T-cell (primary cell): Measurements from ENCODE around the gene NADK2. TPM values are rescaled to one million over a fixed set of nuclear protein-coding genes. Genes with fewer than 3 reads are reported as not detected.

Source experiments
- ATAC-seq, 4 experiments: fragments of 200-7000 bp in 3 of 4; fragments of 150-1000 bp in 1 of 4; cut with Tn5 transposase; replicated peaks in 1 of 4; 1 replicate in 3 of 4; 2 replicates in 1 of 4; pipeline ENCODE4 v1.10.0; 2021; ENCODE audit warnings: moderate library complexity in 3 of 4, mild to moderate bottlenecking in 2 of 4, moderate number of reproducible peaks in 1 of 4
- CTCF ChIA-PET, 2 donors: fragments of 300-600 bp; sonication (Branson Sonifier 250); formaldehyde crosslinking; loops; one replicate each; lab custom pipeline; 2022; ENCODE audit warnings: antibody characterized with exemption in 2 of 2; lab: Charles Lee
- POLR2A ChIA-PET, 2 donors: fragments of 300-600 bp; sonication (Branson Sonifier 250); formaldehyde crosslinking; loops; one replicate each; lab custom pipeline; 2022; ENCODE audit warnings: antibody characterized with exemption in 2 of 2; lab: Charles Lee
- DNase-seq, 35 experiments: peaks; one replicate each; pipeline versions ENCODE4 v3.0.0 to v3.0.0-alpha.2; 2013 to 2023
- H3K27ac ChIP-seq: one replicate; pipeline ENCODE4 v1.5.1; 2013; ENCODE audit warnings: low read length
- H3K27me3 ChIP-seq, 2 experiments: replicated peaks in 1 of 2; 1 replicate in 1 of 2; 2 replicates in 1 of 2; pipeline versions ENCODE4 v1.6.1 to v1.7.0; 2013; ENCODE audit warnings: low read length in 1 of 2, mixed read lengths in 1 of 2; ENCODE audit not compliant: control insufficient read depth in 2 of 2, insufficient read depth in 2 of 2; ENCODE audit errors: extremely low read depth in 1 of 2
- H3K36me3 ChIP-seq, 2 donors: 1 replicate in 1 of 2; 2 replicates in 1 of 2; pipeline versions ENCODE4 v1.6.1 to v1.7.0; 2013; ENCODE audit warnings: low read length in 1 of 2; ENCODE audit not compliant: control insufficient read depth in 2 of 2, insufficient read depth in 1 of 2; ENCODE audit errors: extremely low read depth in 1 of 2
- H3K4me1 ChIP-seq, 2 experiments: 1 replicate in 1 of 2; 2 replicates in 1 of 2; pipeline versions ENCODE4 v1.6.1 to v1.7.0; 2013; ENCODE audit warnings: low read length in 2 of 2, mixed read lengths in 1 of 2; ENCODE audit not compliant: insufficient read depth in 2 of 2, control insufficient read depth in 1 of 2; ENCODE audit errors: extremely low read depth in 1 of 2
- H3K4me3 ChIP-seq, 2 donors: 1 replicate in 1 of 2; 2 replicates in 1 of 2; pipeline versions ENCODE4 v1.5.1 to v1.7.0; 2013; ENCODE audit warnings: mild to moderate bottlenecking in 2 of 2, low read length in 1 of 2, moderate library complexity in 1 of 2; ENCODE audit not compliant: control insufficient read depth in 1 of 2; ENCODE audit errors: extremely low read depth in 1 of 2
- H3K9me3 ChIP-seq: 2 replicates; pipeline ENCODE4 v1.7.0; 2013
- H3K27ac Mint-ChIP-seq, 2 donors: one replicate each; pipeline ENCODE4 v1.8.0; 2020 to 2021; ENCODE audit warnings: mild to moderate bottlenecking in 2 of 2, mixed read lengths in 2 of 2
- H3K27me3 Mint-ChIP-seq, 2 donors: one replicate each; pipeline ENCODE4 v1.8.0; 2021 to 2022; ENCODE audit warnings: mixed read lengths in 2 of 2
- H3K36me3 Mint-ChIP-seq: one replicate; pipeline ENCODE4 v1.8.0; 2021; ENCODE audit warnings: mixed read lengths
- H3K4me1 Mint-ChIP-seq, 3 donors: one replicate each; pipeline ENCODE4 v1.8.0; 2020 to 2022; ENCODE audit warnings: mixed read lengths in 3 of 3, mild to moderate bottlenecking in 1 of 3
- H3K4me3 Mint-ChIP-seq, 3 donors: one replicate each; pipeline ENCODE4 v1.8.0; 2020 to 2022; ENCODE audit warnings: mild to moderate bottlenecking in 3 of 3, mixed read lengths in 3 of 3, moderate library complexity in 3 of 3
- H3K9me3 Mint-ChIP-seq, 3 donors: one replicate each; pipeline ENCODE4 v1.8.0; 2020 to 2022; ENCODE audit warnings: mixed read lengths in 3 of 3
- WGBS: methylation state at CpG from one replicate; pipeline ENCODE4 v1.1.5; 2013; ENCODE audit warnings: missing lambda C conversion rate; ENCODE audit not compliant: insufficient coverage; 5-methylcytosine and 5-hydroxymethylcytosine counted together
- total RNA-seq, 35 experiments: library from RNA in 6 of 35; stranded (reverse) in 6 of 35; fragments of 120-200 nt in 1 of 35; gene quantifications; one replicate each; pipeline versions ENCODE4 v1.2.1 to v1.2.4 and lab custom pipeline; 2013 to 2026

NADK2 gene
- total RNA-seq, 5 donors from 2014 or later (not counting 1 experiment from before 2014, with no cell fraction given), result 10.3 to 13.9 (median 13.2) TPM

DNA sequence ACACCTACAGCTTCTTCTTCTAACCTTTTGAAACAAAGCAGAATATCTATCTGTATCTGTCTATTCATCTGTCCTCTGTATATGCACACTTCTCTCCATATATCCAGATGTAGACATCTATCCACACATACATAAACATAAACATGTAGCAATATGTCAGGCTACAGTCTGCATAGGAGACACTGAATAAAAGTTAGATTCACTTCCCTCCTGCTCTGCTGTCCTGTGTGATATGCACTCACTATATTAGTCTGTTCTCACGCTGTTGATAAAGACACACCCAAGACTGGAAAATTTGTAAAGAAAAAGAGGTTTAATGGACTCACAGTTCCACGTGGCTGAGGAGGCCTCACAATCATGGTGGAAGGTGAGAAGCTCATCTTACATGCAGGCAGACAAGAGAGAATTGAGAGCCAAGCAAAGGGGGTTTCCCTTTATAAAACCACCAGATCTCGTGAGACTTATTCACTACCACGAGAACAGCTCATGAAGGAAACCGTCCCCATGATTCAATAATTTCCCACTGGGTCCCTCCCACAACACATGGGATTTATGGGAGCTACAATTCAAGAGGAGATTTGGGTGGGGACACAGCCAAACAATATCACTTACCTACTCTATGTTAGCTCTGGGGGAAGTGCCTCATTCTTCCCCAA is 35.9 kb upstream of the NADK2 start:
- DNase-seq (no peak), ATAC-seq (no peak)
- no peak overlapping the region for H3K27ac Mint-ChIP-seq
- no CpG with 5 or more reads among the region's 5 CpGs for WGBS
- no peaks in the 10 kb centered on the region for H3K4me1 Mint-ChIP-seq
- no peak overlapping the region for H3K27ac ChIP-seq
- no peak overlapping the region for H3K4me3 ChIP-seq
- peaks cover 7 to 12% of the 10 kb centered on the region in 2 donors for H3K27me3 Mint-ChIP-seq
- H3K4me1 ChIP-seq, result no peaks in the 10 kb centered on the region
- H3K36me3 ChIP-seq, result no peaks in the 10 kb centered on the region
- ChIA-PET POLR2A (interaction anchor here in 1 of 2 donors (0.6 kb wide), 1 partner anchor 13 kb away, joined by 3 read pairs; no protein-coding TSS in a partner anchor), CTCF (interaction anchor here in 1 of 2 donors (1.8 kb wide), 1 partner anchor 12 kb away, joined by 9 read pairs; no protein-coding TSS in a partner anchor)
- no peaks in the 10 kb centered on the region for H3K9me3 Mint-ChIP-seq
- no peaks in the 10 kb centered on the region for H3K9me3 ChIP-seq
- no peak overlapping the region for H3K4me3 Mint-ChIP-seq
- peaks cover 0 to 2% of the 10 kb centered on the region in 2 experiments for H3K27me3 ChIP-seq
- H3K36me3 Mint-ChIP-seq, result no peaks in the 10 kb centered on the region

GRCh38 chr5:36276864-36277263 is 35.1 kb upstream of the NADK2 start:
- no peaks in the 10 kb centered on the region for H3K4me1 ChIP-seq
- CTCF ChIA-PET, result interaction anchor here in 1 of 2 donors (1.0 kb wide), 1 partner anchor 420 kb away, joined by 3 read pairs; no protein-coding TSS in a partner anchor
- H3K4me3 ChIP-seq, result no peak overlapping the region
- no peak for ATAC-seq
- H3K9me3 ChIP-seq, result no peaks in the 10 kb centered on the region
- peaks cover 7 to 12% of the 10 kb centered on the region in 2 donors for H3K27me3 Mint-ChIP-seq
- no peaks in the 10 kb centered on the region for H3K36me3 Mint-ChIP-seq
- no peak overlapping the region for H3K4me3 Mint-ChIP-seq
- H3K4me1 Mint-ChIP-seq, result no peaks in the 10 kb centered on the region
- H3K27ac Mint-ChIP-seq, result no peak overlapping the region
- DNase-seq, result no peak
- no peak overlapping the region for H3K27ac ChIP-seq
- no peaks in the 10 kb centered on the region for H3K27me3 ChIP-seq
- no peaks in the 10 kb centered on the region for H3K9me3 Mint-ChIP-seq
- H3K36me3 ChIP-seq, result no peaks in the 10 kb centered on the region
- POLR2A ChIA-PET, result interaction anchor here in 1 of 2 donors (0.6 kb wide), 1 partner anchor 820 kb away, joined by 3 read pairs; no protein-coding TSS in a partner anchor

DNA sequence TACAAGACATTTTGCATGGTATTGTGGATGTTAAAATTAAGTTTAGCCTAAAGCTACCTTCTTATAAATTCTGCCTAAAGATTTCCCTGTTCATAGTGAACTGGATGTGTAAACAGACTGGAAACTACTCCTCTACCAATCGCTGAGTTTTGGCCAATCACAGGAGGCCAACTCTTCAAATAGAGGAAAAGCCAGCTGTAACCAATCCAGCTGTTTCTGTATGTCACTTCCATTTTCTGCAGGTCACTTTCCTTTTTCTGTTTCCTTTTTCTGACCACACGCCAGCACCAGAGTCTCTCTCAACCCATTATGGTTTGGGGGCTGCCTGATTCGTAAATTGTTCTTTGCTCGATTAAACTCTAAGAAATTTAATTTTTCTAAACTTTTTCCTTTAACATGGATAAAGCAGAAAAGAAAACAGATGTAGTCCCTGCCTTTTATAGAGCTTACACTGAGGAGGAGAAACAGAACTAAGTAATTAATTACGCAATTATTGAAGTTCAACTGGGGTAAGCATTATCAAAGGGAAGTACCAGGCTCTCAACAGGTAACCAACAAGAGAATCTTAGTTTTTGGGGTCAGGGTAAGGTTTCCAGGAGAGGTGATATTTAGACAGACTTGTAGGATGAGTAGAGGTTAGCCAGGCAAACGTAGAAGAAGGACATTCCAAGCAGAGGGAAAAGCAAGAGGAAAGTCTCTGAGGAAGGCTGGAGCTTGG is 32.2 kb upstream of the NADK2 start:
- no peaks in the 10 kb centered on the region for H3K4me1 ChIP-seq
- no peaks in the 10 kb centered on the region for H3K4me1 Mint-ChIP-seq
- 60% methylated on average over 3 of the region's 6 CpGs for WGBS
- peaks cover 10 to 22% of the 10 kb centered on the region in 2 donors for H3K27me3 Mint-ChIP-seq
- H3K27ac ChIP-seq, result no peak overlapping the region
- ChIA-PET CTCF (no interaction called here), POLR2A (no interaction called here)
- H3K9me3 ChIP-seq, result no peaks in the 10 kb centered on the region
- H3K36me3 ChIP-seq, result no peaks in the 10 kb centered on the region
- H3K27ac Mint-ChIP-seq, result no peak overlapping the region
- H3K36me3 Mint-ChIP-seq, result no peaks in the 10 kb centered on the region
- ATAC-seq, result no peak
- no peaks in the 10 kb centered on the region for H3K27me3 ChIP-seq
- H3K4me3 Mint-ChIP-seq, result no peak overlapping the region
- no peak for DNase-seq
- no peaks in the 10 kb centered on the region for H3K9me3 Mint-ChIP-seq
- no peak overlapping the region for H3K4me3 ChIP-seq

DNA sequence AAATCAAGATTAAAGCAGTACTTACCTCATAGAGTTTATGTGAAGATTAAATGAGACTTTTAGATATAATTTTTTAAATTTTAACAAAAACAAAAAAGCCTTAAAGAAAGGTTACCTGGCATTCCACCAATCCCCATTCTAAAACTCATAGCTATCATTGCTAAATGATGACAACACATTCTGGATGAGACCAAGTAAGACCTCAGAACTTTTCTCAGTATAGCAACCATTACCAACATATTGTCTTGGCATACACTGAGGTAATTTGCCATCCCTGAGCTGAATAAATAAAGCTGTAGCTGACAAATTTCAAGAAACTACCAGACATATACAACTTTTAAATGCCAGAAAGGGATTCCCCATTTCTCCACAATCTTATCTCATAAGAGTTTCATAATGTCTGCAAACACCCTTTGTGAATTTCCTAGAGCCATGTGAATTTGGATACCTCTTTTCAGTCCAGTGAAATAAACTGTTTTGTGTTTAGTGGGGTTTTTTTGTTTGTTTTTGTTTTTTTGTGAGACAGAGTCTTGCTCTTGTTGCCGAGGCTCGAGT is 30.5 kb upstream of the NADK2 start:
- H3K27me3 ChIP-seq, result no peaks in the 10 kb centered on the region
- H3K27me3 Mint-ChIP-seq, result peaks cover 10 to 18% of the 10 kb centered on the region in 2 donors
- H3K9me3 ChIP-seq, result no peaks in the 10 kb centered on the region
- ATAC-seq, result no peak
- H3K36me3 ChIP-seq, result no peaks in the 10 kb centered on the region
- no peak overlapping the region for H3K4me3 Mint-ChIP-seq
- DNase-seq, result no peak
- H3K4me1 Mint-ChIP-seq, result no peaks in the 10 kb centered on the region
- no peak overlapping the region for H3K27ac ChIP-seq
- ChIA-PET CTCF (no interaction called here), POLR2A (no interaction called here)
- no peaks in the 10 kb centered on the region for H3K36me3 Mint-ChIP-seq
- H3K4me3 ChIP-seq, result no peak overlapping the region
- no peaks in the 10 kb centered on the region for H3K9me3 Mint-ChIP-seq
- WGBS, result no CpG with 5 or more reads among the region's 2 CpGs
- no peak overlapping the region for H3K27ac Mint-ChIP-seq
- no peaks in the 10 kb centered on the region for H3K4me1 ChIP-seq

DNA sequence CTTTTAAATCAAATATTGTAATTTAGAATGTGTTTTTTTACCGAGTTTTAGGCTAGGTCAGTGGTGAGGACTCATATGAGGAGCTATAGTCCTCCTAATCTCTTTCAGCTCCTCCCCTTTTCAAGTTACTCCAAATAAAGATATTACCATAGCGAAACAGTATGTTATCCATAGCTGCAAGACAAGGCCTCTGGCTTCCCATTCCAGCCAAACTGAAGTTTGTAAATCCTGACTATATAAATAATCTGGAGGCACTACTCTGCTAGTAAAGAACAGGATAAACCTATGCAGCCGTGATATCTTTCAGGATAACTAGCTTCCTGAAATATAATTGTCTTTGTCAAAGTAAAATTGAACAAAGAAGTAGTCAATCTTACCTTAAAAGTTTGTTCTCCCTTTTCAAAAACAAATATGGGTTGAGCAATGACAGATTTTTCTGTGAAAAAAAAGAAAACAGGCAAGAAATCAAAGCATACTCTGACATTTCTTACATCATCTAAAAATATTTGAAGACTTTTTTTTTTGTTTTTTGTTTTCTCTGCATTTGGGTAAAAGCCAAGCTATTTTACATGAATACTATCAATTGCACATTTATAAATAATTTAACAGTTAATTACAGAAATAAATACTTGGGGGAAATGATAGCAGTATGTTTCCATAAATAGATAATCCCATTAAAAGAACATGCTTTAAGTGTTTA is 29.3 kb upstream of the NADK2 start:
- Histone ChIP-seq H3K27me3 (peaks cover 0 to 3% of the 10 kb centered on the region in 2 experiments), H3K4me1 (no peaks in the 10 kb centered on the region), H3K27ac (no peak overlapping the region), H3K9me3 (no peaks in the 10 kb centered on the region), H3K4me3 (no peak overlapping the region), H3K36me3 (no peaks in the 10 kb centered on the region)
- H3K36me3 Mint-ChIP-seq, result no peaks in the 10 kb centered on the region
- ChIA-PET POLR2A (no interaction called here), CTCF (interaction anchor here in 1 of 2 donors (0.6 kb wide), 1 partner anchor 187 kb away, joined by 4 read pairs; no protein-coding TSS in a partner anchor)
- no peak overlapping the region for H3K4me3 Mint-ChIP-seq
- no peak overlapping the region for H3K27ac Mint-ChIP-seq
- peaks cover 13 to 24% of the 10 kb centered on the region in 2 donors for H3K27me3 Mint-ChIP-seq
- ATAC-seq (no peak), DNase-seq (no peak)
- no CpG with 5 or more reads among the region's 3 CpGs for WGBS
- H3K4me1 Mint-ChIP-seq, result no peaks in the 10 kb centered on the region
- H3K9me3 Mint-ChIP-seq, result no peaks in the 10 kb centered on the region

DNA sequence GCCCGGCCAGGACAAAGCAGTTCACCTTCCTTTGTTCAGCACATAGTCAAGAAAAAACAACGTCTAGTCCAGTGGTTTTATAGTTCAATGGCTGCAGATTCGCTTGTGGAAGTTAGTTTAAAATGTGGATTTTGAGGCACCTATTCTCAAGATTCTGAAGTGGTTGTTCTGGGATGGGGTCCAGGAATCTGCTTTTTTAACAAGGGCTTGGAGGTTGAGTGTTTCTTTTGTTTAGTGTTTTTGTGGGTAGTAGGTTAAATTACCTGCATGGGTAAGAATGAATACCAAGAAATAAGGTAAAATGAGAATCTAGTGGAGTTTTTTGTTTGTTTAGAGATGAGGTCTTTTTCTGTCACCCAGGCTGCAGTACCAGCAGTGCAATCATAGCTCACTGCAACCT is 28.4 kb upstream of the NADK2 start:
- POLR2A ChIA-PET, result no interaction called here
- H3K27ac ChIP-seq, result no peak overlapping the region
- CTCF ChIA-PET, result no interaction called here
- no peak for ATAC-seq
- no peaks in the 10 kb centered on the region for H3K36me3 Mint-ChIP-seq
- H3K9me3 ChIP-seq, result no peaks in the 10 kb centered on the region
- H3K4me3 Mint-ChIP-seq, result no peak overlapping the region
- no peaks in the 10 kb centered on the region for H3K4me1 ChIP-seq
- H3K27me3 Mint-ChIP-seq, result peaks cover 12 to 20% of the 10 kb centered on the region in 2 donors
- H3K9me3 Mint-ChIP-seq, result no peaks in the 10 kb centered on the region
- H3K4me1 Mint-ChIP-seq, result no peaks in the 10 kb centered on the region
- H3K36me3 ChIP-seq, result no peaks in the 10 kb centered on the region
- 92% methylated on average over 2 of the region's 3 CpGs for WGBS
- H3K27me3 ChIP-seq, result peaks cover 0 to 3% of the 10 kb centered on the region in 2 experiments
- H3K4me3 ChIP-seq, result no peak overlapping the region
- no peak overlapping the region for H3K27ac Mint-ChIP-seq
- DNase-seq, result no peak
